ENCODE results near the gene PRKX.

GRCh38 chrX:3666975-3667374 is 46.5 kb downstream of the PRKX start:
- TF ChIP-seq ELF4 (CRISPR knock-in tag; IDR thresholded peaks at IDR 0.05; ENCODE audit: borderline replicate concordance) (no peak), KDM4B (CRISPR knock-in tag; IDR thresholded peaks at IDR 0.05) (no peak), FOXM1 (CRISPR knock-in tag; IDR thresholded peaks at IDR 0.05) (no peak), TAF15 (IDR thresholded peaks at IDR 0.05; ENCODE audit: low read depth, low read length, poor library complexity, severe bottlenecking) (no peak), CEBPB (IDR thresholded peaks at IDR 0.05; ENCODE audit: borderline replicate concordance, low read depth, low read length) (no peak), EZH2 (conservative IDR thresholded peaks at IDR 0.05; ENCODE audit: low read depth, low read length) (no peak), POLR2A (IDR thresholded peaks at IDR 0.05; ENCODE audit: insufficient read depth in 1 of 2, low read depth in 2 of 2, low read length in 2 of 2) (no peak), BRD4 (CRISPR knock-in tag; IDR thresholded peaks at IDR 0.05) (no peak), EP300 (IDR thresholded peaks at IDR 0.05; ENCODE audit: low read depth in 2 of 2, low read length in 2 of 2) (no peak), EP300 (CRISPR knock-in tag; IDR thresholded peaks at IDR 0.05; ENCODE audit: borderline replicate concordance) (no peak), KDM5A (IDR thresholded peaks at IDR 0.05; ENCODE audit: borderline replicate concordance, low read length) (no peak), GLI4 (CRISPR knock-in tag; IDR thresholded peaks at IDR 0.05; ENCODE audit: borderline replicate concordance) (no peak), ZSCAN31 (CRISPR knock-in tag; IDR thresholded peaks at IDR 0.05; ENCODE audit: low read depth) (no peak), HMGXB4 (CRISPR knock-in tag; IDR thresholded peaks at IDR 0.05; ENCODE audit: borderline replicate concordance in 1 of 2, low read depth in 1 of 2) (no peak), CTCF (CRISPR knock-in tag; IDR thresholded peaks at IDR 0.05) (no peak)
